ENCODE measurements around the gene CD36.

Gene CD36

GRCh38 chr7:80705130-80705781 lies 66.8 kb downstream of the CD36 start:
- DNase-seq (ENCODE audit: low read depth): no peak

GRCh38 chr7:80707318-80707717 lies 68.9 kb downstream of the CD36 start:
- DNase-seq (ENCODE audit: low read depth): no peak

GRCh38 chr7:80708123-80708522 lies 69.7 kb downstream of the CD36 start:
- DNase-seq (ENCODE audit: low read depth): no peak

GRCh38 chr7:80711531-80711930 lies 73.1 kb downstream of the CD36 start:
- DNase-seq (ENCODE audit: low read depth): no peak

- DNase-seq (ENCODE audit: low read depth): no peak
Observed at GRCh38 chr7:80719261-80719660, 80.8 kb downstream of the CD36 start.

GRCh38 chr7:80720146-80720545 lies 81.7 kb downstream of the CD36 start:
- DNase-seq (ENCODE audit: low read depth): no peak

GRCh38 chr7:80721883-80722615 lies 83.6 kb downstream of the CD36 start:
- no peak for DNase-seq (ENCODE audit: low read depth)

- no peak for DNase-seq (ENCODE audit: low read depth)
Observed at GRCh38 chr7:80722616-80723195, 84.3 kb downstream of the CD36 start.

GRCh38 chr7:80724249-80724871 lies 85.9 kb downstream of the CD36 start:
- no peak for DNase-seq (ENCODE audit: low read depth)

- no peak for DNase-seq (ENCODE audit: low read depth)
Observed at GRCh38 chr7:80725181-80725611, 86.8 kb downstream of the CD36 start.
